Body of pancreas (tissue), 4 donors: ENCODE data around the gene ADM2.

ENCODE experiments used
- POLR2A ChIP-seq, 3 donors: fragments of 450-650 bp; IDR thresholded peaks; one replicate each; pipeline ENCODE4 v1.6.1; 2016; ENCODE audit warnings: antibody characterized with exemption in 3 of 3, mild to moderate bottlenecking in 2 of 3
- TF ChIP-seq, protein P1 (sequence below), 7 experiments: fragments of 450-650 bp in 4 of 7; fragments of 200-600 bp in 3 of 7; sonication (generic) in 3 of 7; IDR thresholded peaks; one replicate each; pipeline ENCODE4 v1.5.1; 2016 to 2019; ENCODE audit warnings: antibody characterized with exemption in 7 of 7

DNA sequence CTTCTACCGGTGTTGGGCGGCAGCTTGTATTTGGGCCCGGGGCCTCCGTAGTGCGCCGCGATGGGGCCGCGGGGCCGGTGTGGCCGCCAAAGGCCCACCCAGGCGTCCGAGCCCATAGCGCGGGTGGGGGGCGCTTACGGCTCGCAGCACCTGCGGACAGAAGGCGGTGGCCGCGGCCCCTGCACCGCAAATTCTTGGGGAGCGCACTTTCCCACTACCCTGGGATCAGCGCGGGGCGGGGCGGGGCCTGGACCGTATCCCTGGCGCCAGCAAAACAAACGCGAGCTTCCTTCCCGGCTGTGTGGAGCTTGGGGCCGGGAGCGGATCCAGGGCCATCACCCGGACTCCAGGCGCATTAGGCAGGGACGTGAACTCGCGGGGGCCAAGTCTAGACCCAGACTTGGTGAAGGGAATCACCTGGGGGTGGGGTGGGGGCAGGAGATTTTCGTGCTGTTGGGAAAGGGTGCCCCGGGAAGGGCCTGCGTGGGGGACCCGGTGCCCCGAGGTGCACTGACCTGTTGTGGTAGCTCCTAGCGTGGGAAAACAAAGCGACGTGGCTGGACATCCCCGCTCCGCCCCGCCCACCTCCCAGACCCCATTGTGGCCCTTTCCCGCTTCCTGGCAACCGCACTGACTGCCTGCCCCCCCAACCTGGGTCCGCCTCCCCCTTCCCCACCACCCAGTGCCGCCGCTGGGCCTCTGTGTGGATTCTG is 50.8 kb downstream of the ADM2 start:
- TF ChIP-seq, protein P1, sequence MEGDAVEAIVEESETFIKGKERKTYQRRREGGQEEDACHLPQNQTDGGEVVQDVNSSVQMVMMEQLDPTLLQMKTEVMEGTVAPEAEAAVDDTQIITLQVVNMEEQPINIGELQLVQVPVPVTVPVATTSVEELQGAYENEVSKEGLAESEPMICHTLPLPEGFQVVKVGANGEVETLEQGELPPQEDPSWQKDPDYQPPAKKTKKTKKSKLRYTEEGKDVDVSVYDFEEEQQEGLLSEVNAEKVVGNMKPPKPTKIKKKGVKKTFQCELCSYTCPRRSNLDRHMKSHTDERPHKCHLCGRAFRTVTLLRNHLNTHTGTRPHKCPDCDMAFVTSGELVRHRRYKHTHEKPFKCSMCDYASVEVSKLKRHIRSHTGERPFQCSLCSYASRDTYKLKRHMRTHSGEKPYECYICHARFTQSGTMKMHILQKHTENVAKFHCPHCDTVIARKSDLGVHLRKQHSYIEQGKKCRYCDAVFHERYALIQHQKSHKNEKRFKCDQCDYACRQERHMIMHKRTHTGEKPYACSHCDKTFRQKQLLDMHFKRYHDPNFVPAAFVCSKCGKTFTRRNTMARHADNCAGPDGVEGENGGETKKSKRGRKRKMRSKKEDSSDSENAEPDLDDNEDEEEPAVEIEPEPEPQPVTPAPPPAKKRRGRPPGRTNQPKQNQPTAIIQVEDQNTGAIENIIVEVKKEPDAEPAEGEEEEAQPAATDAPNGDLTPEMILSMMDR (IDR thresholded peaks at IDR 0.05) = no peak
- peak in 2 of 3 donors; percentile 39 to 48 for TF ChIP-seq POLR2A (IDR thresholded peaks at IDR 0.05)
